G401 (cell line): Measurements from ENCODE around the gene OTOF. TPM values are rescaled to one million over a fixed set of nuclear protein-coding genes. Genes with fewer than 3 reads are reported as not detected.

Source experiments
- DNase-seq: peaks from one replicate; pipeline ENCODE4 v3.0.0-alpha.2; 2015; ENCODE audit warnings: low spot score
- in situ Hi-C: cut with HindIII; loops from 2 replicates; pipeline ENCODE4 v1.10.0; 2016; ENCODE audit warnings: low sequenced_read_pairs, mixed read lengths
- total RNA-seq: library from RNA; depleted of rRNA; stranded (reverse); fragments of >200 nt; shearing (Covaris generic); gene quantifications from 2 replicates; pipeline ENCODE4 v1.2.3, GENCODE V29; 2014; rRNA removed

The OTOF gene
- total RNA-seq, result 0.49 and 9.3 TPM in 2 replicates

DNA sequence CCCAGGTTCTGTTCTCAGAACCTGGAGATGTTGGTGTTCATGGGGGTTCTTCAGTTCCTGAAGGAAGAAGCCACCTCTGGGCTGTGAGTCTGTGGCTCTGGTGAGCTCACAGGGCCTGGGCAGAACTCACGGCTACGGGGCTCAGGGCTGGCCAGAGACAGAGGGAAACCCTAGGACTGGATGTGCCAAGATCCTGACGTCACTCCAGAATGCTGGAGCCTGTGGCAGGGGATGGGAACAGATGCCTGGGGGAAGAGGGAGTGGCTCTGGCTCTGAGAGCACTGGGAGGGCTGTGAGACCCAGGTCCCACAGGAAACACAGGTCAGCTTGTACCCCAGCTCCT, at the start of gene OTOF:
Gene OTOF (minus strand): TSS at position 214 of the 343 bp plus-strand sequence.
- in situ Hi-C loops, result no loop called here
- DNase-seq, result peak; percentile 53

DNA sequence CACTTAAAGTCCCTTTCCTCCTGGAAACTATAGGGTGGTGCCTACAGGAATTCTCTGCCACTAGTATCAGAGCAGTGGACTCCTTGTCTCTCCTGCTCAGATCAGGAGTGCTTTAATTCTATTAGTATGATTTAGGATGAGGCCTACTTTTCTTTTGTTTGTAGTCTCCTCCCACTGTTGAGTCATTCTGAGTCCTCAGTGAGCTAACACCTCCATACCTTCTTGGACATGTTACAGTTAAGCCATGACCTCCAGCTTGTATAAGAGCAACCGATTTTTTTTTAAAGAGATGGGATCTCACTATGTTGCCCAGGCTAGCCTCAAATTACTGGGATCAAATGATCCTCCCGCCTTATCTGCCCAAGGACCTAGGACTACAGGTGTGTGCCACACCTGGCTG, 48.7 kb upstream of the OTOF start:
- in situ Hi-C loops, result no loop called here
- no peak for DNase-seq

DNA sequence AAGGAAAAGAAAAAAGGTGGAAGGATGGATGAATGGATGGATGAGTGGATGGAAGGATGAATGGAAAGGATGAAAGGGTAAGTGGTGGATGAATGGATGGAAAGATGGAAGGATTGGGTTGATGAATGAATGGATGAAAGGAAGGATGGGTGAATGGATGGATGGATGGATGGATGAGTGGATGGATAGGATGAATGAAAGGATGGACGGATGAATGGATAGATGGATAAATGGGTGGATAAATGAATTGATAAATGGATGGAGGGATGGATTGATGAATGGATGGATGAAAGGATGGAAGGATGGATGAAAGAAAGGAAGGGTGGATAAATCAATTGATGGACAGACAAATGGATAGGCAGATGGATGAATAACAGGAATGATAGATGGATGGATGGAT, 48.2 kb upstream of the OTOF start:
- in situ Hi-C loops, result no loop called here
- DNase-seq, result no peak

- no peak for DNase-seq
- in situ Hi-C loops, result no loop called here
Observed at GRCh38 chr2:26523750-26524149, 45.8 kb upstream of the OTOF start.

DNA sequence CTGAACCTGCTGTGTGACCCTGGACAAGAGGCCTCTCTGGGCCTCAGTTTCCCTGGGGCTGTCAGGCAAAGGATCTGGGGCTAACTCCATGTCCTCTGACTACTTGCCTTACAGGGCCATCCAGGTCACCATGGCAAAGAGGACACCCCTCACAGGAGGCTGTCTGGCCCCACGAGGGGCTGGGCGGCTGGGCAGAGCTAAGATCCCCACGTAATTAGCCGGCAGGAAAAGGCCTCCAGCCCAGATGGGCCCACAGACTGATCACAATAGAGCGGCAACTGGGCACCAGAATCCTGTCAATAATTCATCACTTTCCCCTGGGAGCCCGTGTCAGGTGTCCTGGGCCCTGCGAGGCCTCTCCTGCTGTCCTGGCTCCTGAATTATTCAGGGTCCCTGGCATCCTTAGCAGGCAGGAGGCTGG, 44.8 kb upstream of the OTOF start:
- no peak for DNase-seq
- in situ Hi-C loops, result no loop called here

DNA sequence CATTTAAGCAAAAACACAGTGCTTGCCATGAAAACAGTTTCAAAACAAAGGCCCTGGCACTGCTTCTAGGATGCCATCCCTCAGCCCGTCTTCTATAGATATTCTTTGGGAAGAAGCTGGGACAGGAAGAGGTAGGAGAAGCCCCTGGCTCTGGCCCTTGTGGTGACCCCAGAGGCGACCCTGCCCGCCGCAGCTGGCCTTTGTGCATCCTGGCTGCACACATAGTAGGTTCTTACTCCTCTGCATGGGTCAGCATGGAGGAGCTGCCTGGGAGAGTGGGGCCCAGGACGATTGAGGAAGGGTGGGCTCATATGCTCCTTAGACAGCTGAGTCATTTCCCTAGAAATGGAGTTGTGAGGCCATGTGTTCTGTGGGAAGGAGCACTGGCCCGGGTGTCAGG, 44.4 kb upstream of the OTOF start:
- in situ Hi-C loops, result no loop called here
- DNase-seq, result no peak

GRCh38 chr2:26521913-26522180, 43.9 kb upstream of the OTOF start:
- DNase-seq, result no peak
- in situ Hi-C loops, result no loop called here

- in situ Hi-C loops, result no loop called here
- no peak for DNase-seq
Observed at GRCh38 chr2:26521054-26521912, 43.4 kb upstream of the OTOF start.

DNA sequence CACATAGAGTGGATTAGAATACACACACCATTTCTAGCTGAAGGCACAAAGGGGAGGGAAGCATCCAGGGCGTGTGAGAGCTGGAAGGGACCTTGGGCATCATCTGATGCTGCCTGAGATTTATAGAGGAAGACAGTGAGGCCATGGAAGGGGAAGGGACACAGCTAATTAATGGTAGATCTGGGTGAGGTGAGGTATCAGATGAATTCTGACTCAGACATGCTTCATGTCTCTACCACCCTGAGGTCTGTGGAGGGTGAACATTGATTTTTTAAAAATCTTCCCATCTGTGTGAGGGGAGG, 42.2 kb upstream of the OTOF start:
- DNase-seq, result no peak
- in situ Hi-C loops, result no loop called here

- no peak for DNase-seq
- in situ Hi-C loops, result loop anchor here (10.0 kb wide), 1 partner anchor 55 kb away; no protein-coding TSS in a partner anchor
Observed at GRCh38 chr2:26519396-26520147, 41.6 kb upstream of the OTOF start.

DNA sequence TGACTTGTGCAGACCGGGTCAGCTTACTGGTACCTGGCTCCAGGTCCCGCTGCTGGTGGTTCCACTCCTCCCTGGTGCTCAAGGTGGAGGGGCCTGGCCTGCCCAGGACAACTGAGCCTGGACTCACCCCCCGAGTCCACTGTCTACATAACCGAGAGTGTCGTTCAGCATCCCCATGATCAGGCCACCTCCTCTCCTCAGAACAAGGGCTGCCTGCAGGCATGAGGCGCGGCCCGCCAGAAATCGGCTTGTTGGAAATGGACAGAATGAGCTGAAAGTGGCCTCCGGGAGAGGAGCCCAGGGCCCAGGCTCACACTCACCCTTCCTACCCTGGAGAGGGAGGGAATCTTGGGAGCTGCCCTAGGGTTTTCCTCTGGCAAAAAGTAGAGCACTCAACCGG, 38.9 kb upstream of the OTOF start:
- no peak for DNase-seq
- in situ Hi-C loops, result loop anchor here (10.0 kb wide), 1 partner anchor 58 kb away; no protein-coding TSS in a partner anchor

DNA sequence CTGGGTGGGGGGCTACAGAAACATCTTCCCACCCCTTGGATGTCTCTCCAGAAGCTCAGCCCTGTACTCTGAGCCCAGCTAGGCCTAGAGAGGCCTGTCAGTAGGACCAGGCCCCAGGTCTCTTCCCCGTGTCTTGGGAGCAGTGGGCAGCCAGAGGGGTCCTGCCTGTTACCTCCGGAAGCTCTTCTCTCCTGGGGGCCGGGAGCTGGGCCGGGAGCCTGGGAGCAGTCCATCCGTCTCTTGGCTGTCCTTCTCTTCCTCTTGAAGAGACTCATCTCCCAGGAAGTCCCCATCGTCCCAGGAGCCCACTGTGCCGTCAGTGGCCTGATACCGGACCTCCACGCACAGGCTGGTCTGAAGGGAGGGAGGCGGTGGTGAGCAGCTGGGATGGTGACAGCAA, 38.3 kb upstream of the OTOF start:
- in situ Hi-C loops, result loop anchor here (10.0 kb wide), 1 partner anchor 59 kb away; no protein-coding TSS in a partner anchor
- no peak for DNase-seq

GRCh38 chr2:26515771-26516170, 37.8 kb upstream of the OTOF start:
- DNase-seq, result no peak
- in situ Hi-C loops, result loop anchor here (10.0 kb wide), 1 partner anchor 59 kb away; no protein-coding TSS in a partner anchor

- in situ Hi-C loops, result loop anchor here (10.0 kb wide), 1 partner anchor 61 kb away; no protein-coding TSS in a partner anchor
- DNase-seq, result no peak
Observed at GRCh38 chr2:26514045-26514444, 36.1 kb upstream of the OTOF start.

DNA sequence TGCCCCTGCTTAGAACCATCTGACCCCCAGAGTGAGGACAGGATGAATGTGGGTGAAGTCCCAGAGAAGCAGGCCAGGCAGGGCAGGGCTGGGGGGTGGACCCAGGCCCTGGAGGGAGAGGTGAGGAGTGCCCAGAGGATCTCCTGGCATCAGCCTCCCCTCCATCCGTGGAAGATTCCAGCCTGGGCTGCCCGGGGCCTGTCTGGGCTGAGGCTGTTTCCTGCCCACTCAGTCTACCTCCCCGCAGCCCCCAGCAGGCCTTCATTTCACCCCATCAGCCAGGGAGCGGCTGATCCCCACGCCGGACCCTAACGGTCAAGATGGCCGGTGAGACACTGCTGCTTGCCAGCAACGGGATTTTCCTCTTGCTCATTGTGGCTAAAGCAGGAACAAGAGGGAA, 35.3 kb upstream of the OTOF start:
- in situ Hi-C loops, result loop anchor here (10.0 kb wide), 1 partner anchor 62 kb away; no protein-coding TSS in a partner anchor
- no peak for DNase-seq

DNA sequence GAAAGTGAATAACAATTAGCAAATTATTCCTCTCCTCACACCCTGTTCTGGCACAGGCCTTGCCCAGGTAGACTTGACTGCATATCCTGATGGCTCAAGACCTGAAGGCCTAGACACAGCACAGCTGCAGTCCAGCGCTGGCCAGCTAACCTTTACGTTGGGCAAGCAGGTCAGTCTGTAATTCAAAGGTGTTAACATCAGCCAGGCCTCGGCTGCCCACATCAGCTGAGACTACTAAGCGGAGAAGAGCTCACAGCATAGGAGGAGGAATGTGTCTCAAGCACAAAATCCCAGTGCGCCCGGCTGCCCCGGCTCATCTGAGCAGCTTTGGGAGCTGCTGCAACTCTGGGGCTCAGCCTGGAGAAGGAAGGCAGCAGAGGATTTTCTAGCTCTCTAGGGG, 33.5 kb upstream of the OTOF start:
- in situ Hi-C loops, result loop anchor here (10.0 kb wide), 1 partner anchor 63 kb away; no protein-coding TSS in a partner anchor
- DNase-seq, result no peak

DNA sequence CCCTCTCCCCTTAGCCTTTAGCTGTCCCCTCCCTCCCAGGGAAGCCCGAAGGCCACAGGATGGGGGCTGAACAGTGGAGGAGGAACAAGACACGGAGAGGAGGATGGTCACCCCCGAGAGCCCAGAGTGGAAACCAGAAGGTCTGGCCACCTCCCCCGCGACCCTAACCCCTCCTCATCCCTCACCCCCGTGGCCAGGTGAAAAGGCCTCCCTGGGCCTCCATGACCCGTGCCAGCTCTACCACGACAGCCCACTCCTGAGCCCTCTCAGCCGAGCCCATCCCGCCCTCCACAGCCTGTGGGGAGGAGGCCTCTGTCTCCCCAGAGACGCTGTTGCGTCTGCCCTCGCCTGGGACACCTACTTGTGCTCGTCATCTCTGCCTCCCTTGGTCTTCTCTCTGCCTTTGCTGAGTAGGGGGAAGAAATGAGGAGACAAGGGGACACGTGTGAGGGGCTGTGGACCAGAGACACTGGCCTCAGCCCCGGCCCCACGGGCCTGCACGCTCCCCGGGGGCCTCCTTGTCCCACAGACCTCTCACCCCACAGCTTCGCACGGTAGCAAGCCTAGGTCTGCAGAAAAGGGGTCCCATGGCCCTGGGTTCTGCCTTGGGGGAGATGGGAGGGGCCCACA, 32.5 kb upstream of the OTOF start:
- DNase-seq, result no peak
- in situ Hi-C loops, result loop anchor here (10.0 kb wide), 1 partner anchor 64 kb away; no protein-coding TSS in a partner anchor

- in situ Hi-C loops, result no loop called here
- DNase-seq, result no peak
Observed at GRCh38 chr2:26509141-26509540, 31.2 kb upstream of the OTOF start.

DNA sequence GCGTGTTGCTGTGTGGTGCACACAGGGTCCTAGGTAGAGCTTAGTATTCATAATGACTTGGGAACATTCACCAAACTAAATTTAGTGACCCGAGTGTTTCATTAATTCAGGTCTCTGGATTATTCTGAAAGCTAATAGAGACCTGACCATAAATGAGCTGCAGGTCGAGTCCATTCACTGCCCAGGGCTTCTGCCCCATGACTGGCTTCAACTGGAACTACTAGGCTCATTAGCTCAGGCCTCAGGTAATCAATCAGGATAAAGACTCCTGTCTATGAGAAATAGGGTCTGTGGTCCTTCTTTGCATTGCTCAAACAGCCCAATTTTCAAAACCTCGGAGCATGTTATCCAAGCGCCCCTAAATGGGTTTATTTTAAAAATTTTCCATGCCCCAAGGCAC, 30.0 kb upstream of the OTOF start:
- no peak for DNase-seq

DNA sequence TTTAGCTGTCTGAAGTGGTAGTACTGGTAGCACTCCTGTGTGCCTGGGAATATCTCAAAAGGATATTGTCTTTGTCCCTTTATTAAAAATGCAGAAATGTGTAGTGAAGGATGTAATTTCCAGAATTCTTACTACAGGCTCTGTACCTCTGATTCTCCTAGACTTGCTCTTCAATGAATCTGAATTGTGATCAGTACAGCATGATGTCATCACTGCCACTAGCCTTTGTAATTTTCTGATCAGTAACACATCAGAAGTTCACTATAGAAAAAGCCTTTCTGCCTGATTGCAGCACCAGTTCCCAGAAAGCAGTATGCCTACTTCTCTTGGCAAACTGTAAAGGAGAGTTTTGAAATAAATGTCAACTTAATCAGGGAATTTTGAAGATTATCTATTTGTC, 29.2 kb upstream of the OTOF start:
- in situ Hi-C loops, result no loop called here
- no peak for DNase-seq

More for the DNA sequence above, 30.0 kb upstream of the OTOF start:
- in situ Hi-C loops, result no loop called here
